ENCODE measurements around the gene BCR. TPM values are rescaled to one million over a fixed set of nuclear protein-coding genes. Genes with fewer than 3 reads are reported as not detected.

BCR gene
- total and polyA plus RNA-seq, 2 of the 8 experiments (the other 6 are each of a cell fraction or from before 2014, with no cell fraction given), result 66.7 to 130 TPM

DNA sequence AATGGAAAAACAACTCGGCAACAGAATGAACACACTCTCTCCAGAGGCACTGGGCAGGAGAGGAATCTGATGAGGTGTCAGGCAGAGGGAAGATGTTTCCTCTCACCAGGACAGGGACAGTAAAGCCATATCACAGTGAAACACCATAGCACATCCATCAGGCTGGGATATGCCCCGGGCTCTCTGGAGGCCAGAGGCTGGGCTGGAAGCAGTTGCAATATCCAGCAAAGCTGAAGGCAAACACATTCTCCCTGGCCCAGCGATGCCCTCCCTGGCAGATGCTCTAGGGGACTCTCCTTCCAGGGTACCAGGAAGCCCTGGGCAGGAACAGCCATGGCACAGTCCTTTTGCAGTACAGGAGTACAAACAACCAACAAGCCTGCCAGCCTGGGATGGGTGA lies 49.6 kb upstream of the BCR start:
- Histone ChIP-seq H2BK5ac (ENCODE audit: low read depth, low read length) (no peak overlapping the region), H4K20me1 (replicated peaks in 1 of 2; ENCODE audit: control insufficient read depth in 1 of 2, insufficient read depth in 2 of 2, low read length in 2 of 2) (no peaks in the 10 kb centered on the region), H2BK15ac (ENCODE audit: low read length) (no peak overlapping the region), H4K5ac (ENCODE audit: insufficient read length, low read depth, low read length) (no peak overlapping the region), H3K36me3 (ENCODE audit: control insufficient read depth in 2 of 4, insufficient read depth in 4 of 4, low read length in 3 of 4) (no peaks in the 10 kb centered on the region), H3K18ac (ENCODE audit: extremely low read depth, low read length) (no peak overlapping the region), H3K4me3 (ENCODE audit: extremely low read depth in 1 of 4, insufficient read depth in 2 of 4, low read depth in 3 of 4, low read length in 4 of 4) (no peak overlapping the region), H3K79me1 (ENCODE audit: low read depth, low read length) (no peaks in the 10 kb centered on the region), H3K4me1 (replicated peaks in 1 of 4; ENCODE audit: control insufficient read depth in 3 of 4, insufficient read depth in 4 of 4, low read length in 3 of 4) (peaks cover 0 to 2% (median under 1%) of the 10 kb centered on the region in 4 experiments; a peak in 2 of 7 replicates), H2BK120ac (replicated peaks; ENCODE audit: low read depth, low read length) (no peak overlapping the region), H3K9me3 (ENCODE audit: insufficient read depth in 2 of 2, low read depth in 1 of 2, low read length in 1 of 2) (no peaks in the 10 kb centered on the region), H2BK12ac (ENCODE audit: low read depth, low read length) (no peak overlapping the region), H3K79me2 (ENCODE audit: control insufficient read depth in 1 of 2, insufficient read depth in 2 of 2, low read length in 2 of 2) (no peaks in the 10 kb centered on the region), H2AFZ (ENCODE audit: low read length) (no peak overlapping the region), H3K56ac (replicated peaks; ENCODE audit: insufficient read length, low read depth, low read length) (no peak overlapping the region), H3K4me2 (ENCODE audit: insufficient read depth in 1 of 2, low read depth in 2 of 2, low read length in 2 of 2) (no peak overlapping the region), H3K9ac (replicated peaks in 1 of 4; ENCODE audit: extremely low read depth in 1 of 4, low read depth in 3 of 4, low read length in 3 of 4) (no peak overlapping the region), H3K23ac (ENCODE audit: insufficient read length) (no peak overlapping the region), H2BK20ac (ENCODE audit: low read length) (no peak overlapping the region), H3K4ac (replicated peaks; ENCODE audit: insufficient read length, low read depth, low read length) (no peak overlapping the region), H4K91ac (replicated peaks; ENCODE audit: insufficient read length, low read length) (no peak overlapping the region), H3K27me3 (replicated peaks in 1 of 4; ENCODE audit: control insufficient read depth in 3 of 4, extremely low read depth in 1 of 4, insufficient read depth in 3 of 4, low read length in 3 of 4) (peaks cover 0 to 5% (median 3%) of the 10 kb centered on the region in 4 experiments; a peak in 3 of 7 replicates), H3K23me2 (ENCODE audit: low read depth, low read length) (no peaks in the 10 kb centered on the region), H2AK5ac (ENCODE audit: low read depth, low read length) (no peak overlapping the region), H4K8ac (ENCODE audit: extremely low read depth, insufficient read depth, low read length) (no peak overlapping the region), H3K14ac (ENCODE audit: insufficient read length) (no peak overlapping the region), H3K27ac (ENCODE audit: low read depth, low read length) (no peak overlapping the region)
- POLR2A ChIA-PET (ENCODE audit: partially characterized antibody), result no interaction called here
- FAIRE-seq, result no peak
- CTCF ChIA-PET (ENCODE audit: partially characterized antibody), result interaction anchor here (1.7 to 24.3 kb wide), 3 partner anchors 11 to 173 kb away, joined by 8 to 384 read pairs (median 9); partner anchors contain the start of gene RSPH14
- WGBS, 2 experiments (ENCODE audit: extremely low coverage in 1 of 2, insufficient coverage in 1 of 2, insufficient read length in 1 of 2, insufficient replicate concordance in 2 of 2, low coverage in 1 of 2, low lambda C conversion rate in 2 of 2, missing lambda C conversion rate in 1 of 2), result 88% methylated on average over 3 of the region's 3 CpGs; no CpG with 5 or more reads in 1 of the 2 experiments
- no peak for DNase-seq (ENCODE audit: low read depth in 1 of 2, low spot score in 2 of 2)
- TF ChIP-seq CBX8 (IDR thresholded peaks at IDR 0.05; ENCODE audit: borderline replicate concordance, low read depth, low read length), result no peak
- no peak for TF ChIP-seq POU5F1 (IDR thresholded peaks at IDR 0.05; ENCODE audit: low read depth, low read length)
- TF ChIP-seq HDAC6 (IDR thresholded peaks at IDR 0.05; ENCODE audit: low read depth, low read length), result no peak
- no peak for TF ChIP-seq GTF2F1 (IDR thresholded peaks at IDR 0.05; ENCODE audit: borderline replicate concordance, low read depth, low read length)
- no peak for TF ChIP-seq EP300 (IDR thresholded peaks at IDR 0.05; ENCODE audit: borderline replicate concordance in 1 of 2, low read depth in 2 of 2, low read length in 2 of 2)
- TF ChIP-seq, protein P1, sequence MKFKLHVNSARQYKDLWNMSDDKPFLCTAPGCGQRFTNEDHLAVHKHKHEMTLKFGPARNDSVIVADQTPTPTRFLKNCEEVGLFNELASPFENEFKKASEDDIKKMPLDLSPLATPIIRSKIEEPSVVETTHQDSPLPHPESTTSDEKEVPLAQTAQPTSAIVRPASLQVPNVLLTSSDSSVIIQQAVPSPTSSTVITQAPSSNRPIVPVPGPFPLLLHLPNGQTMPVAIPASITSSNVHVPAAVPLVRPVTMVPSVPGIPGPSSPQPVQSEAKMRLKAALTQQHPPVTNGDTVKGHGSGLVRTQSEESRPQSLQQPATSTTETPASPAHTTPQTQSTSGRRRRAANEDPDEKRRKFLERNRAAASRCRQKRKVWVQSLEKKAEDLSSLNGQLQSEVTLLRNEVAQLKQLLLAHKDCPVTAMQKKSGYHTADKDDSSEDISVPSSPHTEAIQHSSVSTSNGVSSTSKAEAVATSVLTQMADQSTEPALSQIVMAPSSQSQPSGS (IDR thresholded peaks at IDR 0.05; ENCODE audit: low read length), result no peak
- TF ChIP-seq FOSL1 (IDR thresholded peaks at IDR 0.05; ENCODE audit: insufficient read depth, low read depth, low read length), result no peak
- no peak for TF ChIP-seq ZNF274 (IDR thresholded peaks at IDR 0.05; ENCODE audit: borderline replicate concordance, extremely low read depth, low read length)
- no peak for TF ChIP-seq TCF12 (IDR thresholded peaks at IDR 0.05; ENCODE audit: low read depth, low read length)
- no peak for TF ChIP-seq SIRT6 (IDR thresholded peaks at IDR 0.05; ENCODE audit: low read length)
- TF ChIP-seq TAF1 (IDR thresholded peaks at IDR 0.05; ENCODE audit: low read depth, low read length), result no peak
- no peak for TF ChIP-seq SP1 (IDR thresholded peaks at IDR 0.05; ENCODE audit: low read depth, low read length)
- TF ChIP-seq KDM5A (IDR thresholded peaks at IDR 0.05; ENCODE audit: low read length), result no peak
- no peak for TF ChIP-seq MAFK (IDR thresholded peaks at IDR 0.05; ENCODE audit: low read depth, low read length)

Data from H1 (cell line).